Measurements from ENCODE around the gene RAB11FIP3.

GRCh38 chr16:527015-527903, 101.8 kb downstream of the RAB11FIP3 start, which contains the start of gene CAPN15:
- TF ChIP-seq, protein P1, sequence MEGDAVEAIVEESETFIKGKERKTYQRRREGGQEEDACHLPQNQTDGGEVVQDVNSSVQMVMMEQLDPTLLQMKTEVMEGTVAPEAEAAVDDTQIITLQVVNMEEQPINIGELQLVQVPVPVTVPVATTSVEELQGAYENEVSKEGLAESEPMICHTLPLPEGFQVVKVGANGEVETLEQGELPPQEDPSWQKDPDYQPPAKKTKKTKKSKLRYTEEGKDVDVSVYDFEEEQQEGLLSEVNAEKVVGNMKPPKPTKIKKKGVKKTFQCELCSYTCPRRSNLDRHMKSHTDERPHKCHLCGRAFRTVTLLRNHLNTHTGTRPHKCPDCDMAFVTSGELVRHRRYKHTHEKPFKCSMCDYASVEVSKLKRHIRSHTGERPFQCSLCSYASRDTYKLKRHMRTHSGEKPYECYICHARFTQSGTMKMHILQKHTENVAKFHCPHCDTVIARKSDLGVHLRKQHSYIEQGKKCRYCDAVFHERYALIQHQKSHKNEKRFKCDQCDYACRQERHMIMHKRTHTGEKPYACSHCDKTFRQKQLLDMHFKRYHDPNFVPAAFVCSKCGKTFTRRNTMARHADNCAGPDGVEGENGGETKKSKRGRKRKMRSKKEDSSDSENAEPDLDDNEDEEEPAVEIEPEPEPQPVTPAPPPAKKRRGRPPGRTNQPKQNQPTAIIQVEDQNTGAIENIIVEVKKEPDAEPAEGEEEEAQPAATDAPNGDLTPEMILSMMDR (IDR thresholded peaks at IDR 0.05 in 2 of 3, conservative IDR thresholded peaks at IDR 0.05 in 1 of 3; ENCODE audit: borderline replicate concordance in 1 of 3, insufficient read depth in 1 of 3, low read depth in 2 of 3, low read length in 2 of 3): no peak
- TF ChIP-seq MAX (IDR thresholded peaks at IDR 0.05) (no peak; the same call in 1 of the 2 replicates), POLR2AphosphoS5 (IDR thresholded peaks at IDR 0.05; ENCODE audit: low read depth, low read length) (peak; percentile 52; the same call in 1 of the 2 replicates), POLR2A (IDR thresholded peaks at IDR 0.05; ENCODE audit: borderline replicate concordance, extremely low read depth, insufficient read depth, insufficient read length) (no peak), RAD21 (IDR thresholded peaks at IDR 0.05; ENCODE audit: low read depth) (no peak), EZH2 (IDR thresholded peaks at IDR 0.05) (no peak)
